ENCODE measurements around the gene CEMP1. TPM values are rescaled to one million over a fixed set of nuclear protein-coding genes. Genes with fewer than 3 reads are reported as not detected.

CEMP1 gene
- polyA plus RNA-seq, 1 donor: 2.5 TPM

DNA sequence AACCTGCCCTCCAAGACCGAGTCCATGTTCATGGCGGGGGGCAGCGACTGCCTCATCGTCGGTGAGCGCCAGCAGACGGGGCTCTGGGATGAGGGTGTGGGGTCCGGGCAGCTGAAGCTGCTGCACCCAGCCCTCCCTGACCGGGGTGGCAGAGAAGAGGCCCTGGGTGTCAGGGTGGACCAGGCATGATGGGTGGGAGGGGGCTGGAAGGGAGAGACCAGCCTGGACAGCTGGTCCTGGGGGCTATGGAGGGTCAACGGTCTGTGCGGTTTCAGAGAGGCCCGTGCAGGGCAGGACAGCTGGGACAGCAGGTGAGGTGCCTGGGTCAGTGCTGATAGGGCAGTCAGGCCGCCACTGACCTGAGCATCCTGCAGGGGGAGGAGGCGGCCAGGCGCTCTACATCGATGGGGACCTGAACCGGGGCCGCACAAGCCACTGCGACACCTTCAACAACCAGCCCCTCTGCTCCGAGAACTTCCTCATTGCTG is 30.7 kb downstream of the CEMP1 start:
- DNase-seq: no peak

DNA sequence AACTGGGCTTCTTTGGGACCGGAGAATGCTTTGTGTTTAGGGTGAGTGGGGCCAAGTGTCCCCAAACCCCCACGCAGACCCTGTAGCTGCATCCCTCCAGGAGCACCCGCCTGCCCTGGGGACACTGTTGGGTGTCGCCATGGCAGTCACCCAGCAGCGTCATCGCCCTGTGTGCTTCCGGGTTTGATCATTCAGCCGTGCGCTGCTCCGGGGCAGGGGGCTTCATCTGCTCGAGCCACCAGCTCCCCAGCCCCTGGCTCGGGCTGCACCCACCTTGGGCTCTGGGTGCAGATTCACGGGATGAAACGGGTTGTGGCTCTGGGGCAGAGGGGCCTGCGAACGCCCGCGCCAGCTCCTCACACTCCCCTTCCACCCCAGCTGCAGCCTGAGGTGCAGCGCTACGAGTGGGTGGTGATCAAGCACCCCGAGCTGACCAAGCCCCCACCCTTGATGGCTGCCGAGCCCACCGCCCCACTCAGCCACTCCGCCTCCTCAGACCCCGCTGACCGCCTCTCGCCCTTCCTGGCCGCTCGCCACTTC is 31.2 kb downstream of the CEMP1 start:
- DNase-seq: no peak

DNA sequence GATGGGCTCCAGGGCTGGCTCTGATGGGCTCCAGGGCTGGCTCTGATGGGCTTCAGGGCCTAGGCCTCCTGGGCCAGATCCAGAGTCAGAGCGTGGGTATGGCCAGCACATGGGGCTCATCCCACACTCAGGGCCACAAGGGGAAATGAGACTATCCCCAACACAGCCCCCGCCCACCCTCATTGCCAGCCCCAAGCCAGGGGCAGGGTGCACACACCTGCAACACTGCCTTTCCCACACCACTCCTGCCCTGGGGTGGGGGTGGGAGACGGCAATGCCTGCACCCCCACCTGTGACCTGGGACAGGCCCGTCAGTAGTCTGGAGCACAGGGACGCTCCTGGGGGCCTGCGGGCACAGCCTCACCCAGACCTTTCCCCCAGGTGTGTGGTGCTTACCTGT is 31.8 kb downstream of the CEMP1 start:
- no peak for DNase-seq

DNA sequence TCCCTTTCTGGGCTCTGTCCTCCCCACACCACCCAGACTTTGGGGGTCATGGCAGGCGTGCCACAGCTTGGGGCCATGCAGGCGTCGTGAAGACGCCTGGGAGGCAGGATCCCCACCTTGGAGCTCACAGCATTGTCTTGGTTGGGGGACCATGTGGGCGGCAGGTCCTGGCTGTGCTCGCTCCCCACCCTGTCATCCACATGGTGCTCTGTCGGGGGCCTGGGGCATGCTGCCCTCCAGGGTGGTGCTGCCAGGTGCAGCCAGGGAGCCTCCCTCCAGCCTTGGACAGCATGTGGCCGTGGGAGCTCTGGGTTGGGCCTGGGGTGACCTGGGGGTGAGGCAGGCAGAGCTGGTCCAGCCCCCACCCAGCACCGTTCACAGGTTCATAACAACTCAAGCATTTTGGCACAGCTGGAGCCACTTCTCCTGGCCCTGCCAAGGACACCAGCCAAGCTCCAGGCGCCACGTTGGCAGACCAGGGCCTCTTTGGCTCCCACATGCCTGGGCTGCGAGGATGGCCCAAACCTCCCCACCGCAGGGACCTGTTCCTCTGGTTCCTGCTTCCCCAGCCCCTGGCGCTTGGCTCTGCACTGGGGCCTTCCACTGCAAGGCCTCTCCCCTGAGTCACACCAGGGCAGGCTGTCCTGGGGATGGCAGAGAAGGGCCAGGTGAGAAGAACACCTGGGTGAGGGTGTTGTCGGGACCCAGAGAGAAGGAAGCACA is 32.5 kb downstream of the CEMP1 start:
- DNase-seq: no peak

DNA sequence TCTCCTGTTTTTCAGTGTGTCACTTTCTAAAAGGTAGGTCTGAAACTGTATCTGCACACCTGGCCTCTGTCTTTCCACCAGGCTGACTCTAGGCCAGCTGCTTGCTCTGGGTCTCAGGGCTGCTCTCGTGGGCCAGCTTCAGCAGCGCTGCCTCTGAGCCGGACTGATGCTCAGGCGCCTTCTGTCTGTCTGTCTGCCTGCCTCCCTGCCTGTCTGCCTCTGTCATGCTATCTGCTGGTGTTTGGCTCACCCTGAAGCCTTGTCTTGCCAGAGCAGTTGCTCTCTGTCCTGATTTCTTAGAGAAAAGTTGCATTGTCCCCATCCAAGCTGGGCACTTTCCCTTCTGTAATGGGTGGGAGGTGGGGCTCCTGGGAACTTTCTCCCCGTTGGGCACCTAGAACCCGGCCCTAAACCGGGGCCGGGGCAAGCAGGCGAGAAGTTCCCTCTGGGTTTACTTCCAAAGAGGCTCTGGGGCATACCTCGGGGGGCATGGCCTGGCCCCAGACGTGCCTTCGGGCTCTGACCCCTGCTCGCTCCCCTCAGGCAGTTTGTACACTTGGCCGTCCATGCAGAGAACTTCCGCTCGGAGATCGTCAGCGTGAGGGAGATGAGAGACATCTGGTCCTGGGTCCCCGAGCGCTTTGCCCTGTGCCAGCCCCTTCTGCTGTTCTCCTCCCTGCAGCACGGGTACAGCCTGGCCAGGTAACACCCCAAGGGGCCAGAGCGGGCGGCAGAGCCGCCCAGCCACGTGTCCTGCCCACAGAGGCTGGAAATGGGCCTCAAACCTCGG is 33.3 kb downstream of the CEMP1 start:
- no peak for DNase-seq

DNA sequence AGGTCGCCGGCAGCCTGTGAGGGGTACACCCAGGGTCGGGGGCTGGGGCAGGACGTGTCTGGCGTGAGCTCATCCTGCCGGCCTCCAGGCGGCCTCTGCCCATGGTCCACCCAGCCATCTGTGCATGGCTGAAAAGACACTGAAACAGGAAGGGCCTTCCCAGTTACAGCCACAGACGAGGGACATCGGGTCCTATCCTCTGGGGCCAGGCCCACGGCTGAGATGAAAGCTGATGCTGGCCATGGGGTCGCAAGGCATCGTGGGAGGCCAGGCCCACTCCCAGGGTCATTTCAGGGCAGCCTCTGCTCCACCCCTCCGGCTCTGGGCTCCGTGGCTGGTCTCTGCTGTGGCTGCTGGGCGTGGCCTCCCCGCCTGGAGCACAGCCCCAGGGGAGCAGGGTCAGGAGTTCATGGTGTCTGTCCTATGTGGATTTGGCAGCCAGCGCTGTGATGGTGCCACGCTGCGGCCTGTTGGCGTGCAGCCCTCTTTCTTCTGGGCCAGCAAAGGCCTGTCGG is 34.0 kb downstream of the CEMP1 start:
- no peak for DNase-seq

DNA sequence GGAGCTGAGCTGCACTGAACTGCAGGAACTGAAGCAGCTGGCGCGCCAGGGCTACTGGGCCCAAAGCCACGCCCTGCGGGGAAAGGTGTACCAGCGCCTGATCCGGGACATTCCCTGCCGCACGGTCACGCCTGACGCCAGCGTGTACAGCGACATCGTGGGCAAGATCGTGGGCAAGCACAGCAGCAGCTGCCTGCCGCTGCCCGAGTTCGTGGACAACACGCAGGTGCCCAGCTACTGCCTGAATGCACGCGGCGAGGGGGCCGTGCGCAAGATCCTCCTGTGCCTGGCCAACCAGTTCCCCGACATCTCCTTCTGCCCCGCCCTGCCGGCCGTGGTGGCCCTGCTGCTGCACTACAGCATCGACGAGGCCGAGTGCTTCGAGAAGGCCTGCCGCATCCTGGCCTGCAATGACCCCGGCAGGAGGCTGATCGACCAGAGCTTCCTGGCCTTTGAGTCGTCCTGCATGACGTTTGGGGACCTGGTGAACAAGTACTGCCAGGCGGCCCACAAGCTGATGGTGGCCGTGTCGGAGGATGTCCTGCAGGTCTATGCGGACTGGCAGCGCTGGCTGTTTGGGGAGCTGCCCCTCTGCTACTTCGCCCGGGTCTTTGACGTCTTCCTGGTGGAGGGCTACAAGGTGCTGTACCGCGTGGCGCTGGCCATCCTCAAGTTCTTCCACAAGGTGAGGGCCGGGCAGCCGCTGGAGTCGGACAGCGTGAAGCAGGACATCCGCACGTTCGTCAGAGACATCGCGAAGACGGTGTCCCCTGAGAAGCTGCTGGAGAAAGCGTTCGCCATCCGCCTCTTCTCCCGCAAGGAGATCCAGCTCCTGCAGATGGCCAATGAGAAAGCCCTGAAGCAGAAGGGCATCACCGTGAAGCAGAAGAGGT is 34.7 kb downstream of the CEMP1 start:
- DNase-seq: no peak

DNA sequence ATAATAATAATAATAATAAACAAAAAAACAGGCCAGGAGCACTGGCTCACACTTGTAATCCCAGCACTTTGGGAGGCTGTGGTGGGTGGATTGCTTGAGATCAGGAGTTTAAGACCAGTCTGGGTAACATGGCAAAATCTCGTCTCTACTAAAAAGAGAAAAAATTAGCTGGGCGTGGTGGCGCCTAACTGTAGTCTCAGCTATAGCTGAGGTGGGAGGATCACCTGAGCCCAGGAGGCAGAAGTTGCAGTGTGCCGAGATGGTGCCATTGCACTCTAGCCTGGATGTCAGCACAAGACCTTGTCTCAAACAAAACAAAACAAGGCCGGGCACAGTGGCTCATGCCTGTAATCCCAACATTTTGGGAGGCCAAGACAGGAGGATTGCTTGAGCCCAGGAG is 36.2 kb downstream of the CEMP1 start:
- DNase-seq: no peak

DNA sequence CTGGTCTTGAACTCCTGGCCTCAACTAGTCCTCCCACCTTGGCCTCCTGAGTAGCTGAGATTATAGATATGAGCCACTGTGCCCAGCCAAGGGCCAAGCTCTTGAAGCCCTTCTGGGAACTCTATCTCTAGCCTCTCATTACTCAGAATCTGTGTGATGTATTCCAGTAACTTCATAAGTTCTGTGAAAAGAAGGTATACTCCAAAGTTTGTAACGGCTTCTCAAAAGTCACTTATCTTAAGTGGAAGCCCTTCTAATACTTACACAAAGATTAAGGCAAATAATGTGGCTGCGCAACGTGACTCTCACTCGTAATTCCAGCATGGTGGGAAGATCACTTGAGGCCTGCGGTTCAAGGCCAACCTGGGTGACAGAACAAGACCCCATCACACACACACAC is 36.6 kb downstream of the CEMP1 start:
- DNase-seq: no peak

DNA sequence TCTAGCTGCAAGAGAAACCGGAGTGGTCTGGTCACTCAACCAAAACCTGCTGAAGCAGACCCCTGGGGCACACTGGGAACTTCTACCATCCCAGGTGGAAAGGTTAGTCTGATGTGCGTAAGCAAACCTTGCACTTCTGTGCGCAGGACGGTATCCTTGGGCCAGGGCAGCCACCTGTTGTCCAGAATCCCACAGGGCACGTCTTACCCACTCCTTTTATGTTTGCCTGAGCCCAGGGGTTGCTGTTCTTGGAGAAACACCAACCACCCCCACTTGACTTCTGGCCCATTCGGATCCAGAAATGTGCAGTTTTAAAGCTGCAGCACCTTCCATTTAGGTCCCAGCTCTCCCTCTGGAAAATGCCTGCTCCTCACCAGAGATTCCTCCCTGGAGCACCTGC is 37.6 kb downstream of the CEMP1 start:
- DNase-seq: no peak

DNA sequence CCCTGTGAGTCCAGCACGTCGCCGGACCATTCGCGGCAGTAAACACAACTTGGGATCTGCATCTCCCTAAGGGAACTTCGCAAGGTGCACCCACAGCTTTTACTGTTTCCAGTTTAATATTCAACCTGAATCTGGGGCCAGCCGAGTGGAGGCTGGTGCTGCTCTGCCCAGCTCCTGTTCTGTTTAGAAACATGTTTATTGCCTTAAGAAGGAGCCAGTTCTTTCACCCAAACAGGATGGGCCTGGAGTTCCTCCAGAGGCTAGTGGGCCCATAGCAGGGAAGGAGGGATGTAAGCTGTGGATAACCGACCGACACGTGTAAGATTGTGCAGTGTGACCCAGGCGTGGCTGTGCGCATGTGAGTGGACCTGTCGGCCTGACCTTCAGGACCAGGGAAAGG is 38.9 kb downstream of the CEMP1 start:
- DNase-seq: no peak

DNA sequence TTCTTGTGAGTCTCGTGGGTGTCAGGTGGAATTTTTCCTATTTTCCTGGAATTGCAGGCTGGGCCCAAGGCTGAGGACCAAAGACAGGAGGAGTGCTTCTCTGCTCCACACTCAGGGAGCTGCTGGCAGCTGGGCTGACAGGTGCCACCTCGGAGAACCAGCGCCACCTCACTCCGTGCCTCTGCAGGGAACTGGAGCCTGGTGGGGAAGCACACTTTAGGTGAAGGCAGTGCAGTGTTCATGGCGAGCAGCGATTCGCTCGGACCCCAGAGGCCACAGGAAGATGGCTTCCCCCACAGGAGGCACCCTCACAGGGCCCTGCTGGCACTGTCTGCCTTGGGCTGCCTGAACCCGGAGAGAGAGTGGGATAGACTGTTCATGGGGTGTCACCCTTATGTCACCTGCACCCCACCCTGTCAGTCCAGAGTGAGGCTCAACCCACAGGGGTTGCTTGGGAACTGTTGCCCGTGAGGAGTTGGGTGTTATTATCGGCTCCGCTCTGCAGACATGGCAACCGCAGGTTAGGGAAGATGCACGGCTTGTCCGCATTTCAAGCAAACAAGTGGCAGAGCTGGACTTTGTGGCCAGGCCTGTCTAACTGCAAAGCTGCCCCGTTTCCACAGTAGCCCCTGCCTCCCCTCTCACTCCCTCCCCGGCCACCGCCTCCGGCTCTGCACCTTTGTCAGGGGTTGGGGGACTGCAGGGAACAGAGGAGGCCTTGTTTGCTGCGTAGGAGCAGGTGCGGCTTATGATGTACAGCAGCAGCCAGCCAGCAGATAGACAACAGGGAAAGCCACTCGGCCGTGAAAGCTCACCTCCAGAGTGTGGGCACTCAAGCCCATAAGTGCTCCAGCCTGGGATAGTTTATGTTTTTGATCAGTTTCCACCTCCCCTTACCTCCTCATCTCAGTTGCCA is 40.8 kb downstream of the CEMP1 start:
- no peak for DNase-seq

DNA sequence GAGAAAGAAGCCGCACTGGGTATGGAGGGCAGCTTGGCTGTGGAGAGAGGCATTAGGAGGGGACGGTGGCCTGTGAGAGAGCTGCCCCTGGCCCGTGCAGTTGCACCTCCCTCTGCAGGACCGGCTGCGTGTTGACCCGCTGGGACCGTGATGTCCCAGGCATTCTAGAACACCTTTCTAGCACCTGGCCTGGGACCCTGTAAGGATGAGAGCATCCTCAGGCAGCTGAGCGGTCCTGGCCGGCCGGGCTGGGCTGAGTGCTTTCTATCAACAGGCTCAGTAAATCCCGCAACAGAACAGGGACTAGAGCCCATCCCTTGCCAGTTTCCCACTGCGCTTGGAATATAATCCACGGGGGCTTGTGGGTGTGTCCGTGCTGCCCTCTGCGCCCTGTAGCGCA is 41.6 kb downstream of the CEMP1 start:
- no peak for DNase-seq

DNA sequence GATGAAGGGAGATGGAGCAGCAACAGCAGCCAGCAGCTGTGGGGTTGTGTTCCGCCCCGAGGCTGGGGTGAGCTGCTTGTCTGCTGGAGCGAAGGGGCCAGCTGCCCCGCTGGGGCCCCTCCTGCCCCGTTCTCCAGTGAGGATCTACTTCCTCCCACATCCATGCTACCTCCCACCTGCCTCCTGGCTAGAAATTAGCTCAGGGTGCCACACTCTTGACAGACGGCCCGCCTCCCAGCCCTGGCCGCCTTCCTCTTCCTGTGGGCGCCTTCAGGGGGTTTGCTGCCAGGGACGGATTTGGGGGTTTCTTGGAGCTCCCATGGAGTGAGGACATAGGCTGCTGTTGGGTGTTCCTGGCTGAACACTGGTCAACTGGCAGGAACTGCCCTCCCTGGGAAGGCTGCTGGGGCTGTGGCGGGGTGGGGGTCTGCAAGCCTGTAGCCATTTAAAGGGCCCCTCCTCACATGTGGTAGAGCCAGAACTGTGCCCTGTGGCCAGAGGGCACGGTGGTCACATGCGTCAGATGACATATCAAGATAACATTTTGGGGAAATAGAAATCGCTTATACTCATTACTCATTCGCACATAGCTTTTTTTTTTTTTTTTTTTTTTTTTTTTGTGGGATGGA is 43.2 kb downstream of the CEMP1 start:
- no peak for DNase-seq

DNA sequence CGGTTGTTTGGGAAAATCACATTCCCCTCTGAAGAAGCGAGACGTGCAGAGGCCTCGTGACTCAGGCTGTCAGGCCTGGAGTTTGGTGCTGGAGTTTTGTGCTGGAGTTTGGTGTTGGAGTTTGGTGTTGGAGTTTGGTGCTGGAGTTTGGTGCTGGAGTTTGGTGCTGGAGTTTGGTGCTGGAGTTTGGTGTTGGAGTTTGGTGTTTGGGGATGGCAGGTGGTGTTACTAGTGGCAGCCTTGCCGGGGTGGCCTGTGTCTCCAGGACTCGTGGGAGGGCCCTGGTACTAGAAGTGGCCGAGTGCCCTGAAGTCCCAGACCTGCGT is 43.7 kb downstream of the CEMP1 start:
- DNase-seq: no peak

DNA sequence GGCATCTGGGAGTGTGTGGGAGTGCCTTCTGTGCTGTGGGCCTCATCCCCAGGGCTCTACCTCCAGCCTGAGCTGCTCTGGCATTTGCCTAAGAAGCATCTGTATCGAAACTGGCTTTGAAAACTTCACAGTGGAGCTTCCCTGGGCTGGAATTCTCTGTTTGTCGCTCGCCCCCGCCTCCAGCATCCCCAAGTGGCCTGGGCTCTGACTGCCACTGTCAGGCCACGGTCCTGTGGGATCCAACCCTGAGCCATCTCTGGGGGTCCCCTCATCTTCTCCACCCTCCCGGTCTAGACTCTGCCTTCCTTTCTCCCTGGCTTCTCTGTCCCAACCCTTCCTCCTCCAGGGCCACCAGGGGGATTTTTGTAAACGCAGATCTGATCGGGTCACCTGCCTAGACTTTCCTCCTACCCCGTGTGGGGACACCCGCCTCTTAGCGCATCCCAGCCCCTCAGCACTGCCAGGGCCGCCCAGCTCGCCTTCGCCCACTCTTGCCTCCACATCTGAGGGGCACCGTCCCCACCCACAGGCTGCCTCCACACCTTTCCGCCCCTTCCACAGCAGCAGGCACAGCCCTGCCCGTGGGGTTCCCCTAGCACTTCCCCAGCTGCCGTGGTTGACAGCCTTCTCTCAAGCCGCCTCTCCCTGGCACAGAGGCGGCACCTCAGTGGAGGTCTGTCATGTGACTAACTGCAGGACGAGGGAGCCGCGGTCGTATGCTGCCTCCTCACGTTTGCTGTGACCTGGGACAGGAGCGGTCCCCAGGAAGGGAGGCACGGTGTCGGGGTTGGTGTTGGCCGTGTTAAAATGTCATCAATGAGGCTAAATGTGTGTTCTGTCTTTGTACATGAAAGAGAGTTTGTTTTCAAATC is 44.3 kb downstream of the CEMP1 start:
- DNase-seq: no peak

DNA sequence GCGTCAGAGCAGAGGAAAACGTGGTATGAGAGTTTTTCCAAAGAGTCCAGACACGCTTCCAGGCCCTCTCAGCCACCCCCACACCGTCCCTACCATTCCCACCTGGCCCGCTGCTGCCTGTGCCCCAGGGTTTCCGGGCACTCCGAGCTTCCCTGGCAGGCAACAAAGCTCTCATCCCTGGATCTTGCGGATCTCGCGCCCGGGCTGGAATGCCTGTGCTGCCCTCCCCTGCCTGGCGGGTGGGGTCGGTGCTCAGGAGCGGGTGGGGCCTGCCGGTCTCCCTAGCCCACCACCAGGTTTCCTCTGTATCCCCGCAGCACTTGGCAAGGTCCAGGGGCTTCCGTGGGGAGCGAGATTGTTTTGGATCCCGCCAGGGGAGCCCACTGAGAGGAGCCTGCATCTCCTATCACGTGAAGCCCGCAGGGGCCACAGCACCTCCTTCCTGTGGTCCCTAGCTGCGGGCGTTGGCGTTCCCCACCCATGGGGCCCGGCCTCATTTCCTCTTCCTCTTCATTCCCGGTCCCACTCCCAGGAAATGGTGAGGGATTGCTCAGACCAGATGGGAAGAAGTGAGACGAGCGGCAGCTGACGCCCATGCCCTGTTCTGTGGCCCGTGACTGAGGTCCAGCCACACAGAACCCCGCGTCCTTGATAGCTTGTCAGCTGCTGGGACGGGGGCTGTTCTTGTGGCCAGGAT is 45.2 kb downstream of the CEMP1 start:
- no peak for DNase-seq

DNA sequence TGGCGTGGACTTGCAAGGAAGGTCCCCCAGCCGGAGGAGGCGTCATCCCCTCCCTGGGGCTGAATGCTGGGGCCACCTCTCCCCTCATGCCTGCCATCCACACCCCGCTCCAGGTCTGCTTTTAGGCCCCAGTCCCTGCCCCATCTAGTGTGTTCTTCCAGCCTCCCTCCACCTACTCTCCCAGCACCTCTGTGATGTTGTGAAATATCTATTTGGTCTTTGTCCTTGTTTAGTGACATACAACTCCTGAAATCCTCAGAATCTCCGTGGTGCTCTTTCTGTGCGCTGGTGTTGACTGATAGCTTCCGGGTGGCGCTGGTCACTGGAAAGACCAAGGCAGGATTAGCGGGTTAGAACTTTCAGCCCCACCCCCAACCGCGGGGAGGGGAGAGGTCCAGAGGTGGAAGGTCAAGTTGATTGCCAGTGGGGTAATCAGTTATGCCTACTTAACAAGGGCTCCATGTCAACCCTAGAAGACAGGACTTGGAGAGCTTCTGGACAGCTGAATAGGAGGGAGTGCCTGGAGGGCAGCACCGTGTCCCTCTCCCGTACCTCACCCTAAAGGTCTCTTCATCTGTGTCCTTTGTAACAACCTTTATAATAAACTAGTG is 46.2 kb downstream of the CEMP1 start:
- no peak for DNase-seq

Data from hindlimb muscle (tissue), 1 donor.